ENCODE data around the gene ASB16. TPM values are rescaled to one million over a fixed set of nuclear protein-coding genes. Genes with fewer than 3 reads are reported as not detected.

Gene ASB16
- total and polyA plus RNA-seq, 2 donors: 0.14 TPM; not detected in 1

GRCh38 chr17:44223541-44224071, 53.1 kb downstream of the ASB16 start:
- H3K36me3 ChIP-seq (ENCODE audit: control insufficient read depth in 2 of 2, insufficient read depth in 2 of 2, low read length in 1 of 2): no peaks in the 10 kb centered on the region
- peaks cover 4 to 37% of the 10 kb centered on the region in 2 donors for H3K27me3 ChIP-seq (ENCODE audit: control insufficient read depth in 2 of 2, insufficient read depth in 1 of 2, low read length in 1 of 2)
- no peaks in the 10 kb centered on the region for H3K9me3 ChIP-seq (ENCODE audit: control insufficient read depth in 2 of 2, insufficient read depth in 1 of 2, low read length in 1 of 2)
- 91% methylated on average over 7 of the region's 7 CpGs for WGBS
- H3K27ac ChIP-seq (ENCODE audit: low read depth in 1 of 2, low read length in 1 of 2): no peak overlapping the region
- no peak for DNase-seq (ENCODE audit: low read depth in 6 of 9, low spot score in 9 of 9)
- H3K4me3 ChIP-seq (ENCODE audit: low read length in 2 of 2): no peak overlapping the region
- H3K4me1 ChIP-seq (ENCODE audit: control insufficient read depth in 2 of 2, insufficient read depth in 2 of 2, low read length in 2 of 2): peaks cover 5 to 20% of the 10 kb centered on the region in 2 donors

Other genes starting within 250 kb of the ASB16 start
- 0.33 TPM for gene PPY, start 228.2 kb upstream of the ASB16 start, total RNA-seq
- gene PPY, start 228.2 kb upstream of the ASB16 start, polyA plus RNA-seq: 0.71 TPM
- 0.57 TPM for gene PYY, start 216.8 kb upstream of the ASB16 start, total RNA-seq
- 6.8 TPM for gene PYY, start 216.8 kb upstream of the ASB16 start, polyA plus RNA-seq
- 1.3 TPM for gene NAGS, start 166.1 kb upstream of the ASB16 start, total RNA-seq
- 1.6 TPM for gene NAGS, start 166.1 kb upstream of the ASB16 start, polyA plus RNA-seq
- 28.7 TPM for gene TMEM101, start 155.7 kb upstream of the ASB16 start, total RNA-seq
- gene TMEM101, start 155.7 kb upstream of the ASB16 start, polyA plus RNA-seq: 23.8 TPM
- gene LSM12, start 104.0 kb upstream of the ASB16 start, total RNA-seq: 24.2 TPM
- gene LSM12, start 104.0 kb upstream of the ASB16 start, polyA plus RNA-seq: 31.3 TPM
- 13.7 TPM for gene G6PC3, start 100.0 kb upstream of the ASB16 start, total RNA-seq
- gene G6PC3, start 100.0 kb upstream of the ASB16 start, polyA plus RNA-seq: 30.2 TPM
- 17.0 TPM for gene HDAC5, start 47.1 kb upstream of the ASB16 start, total RNA-seq
- gene HDAC5, start 47.1 kb upstream of the ASB16 start, polyA plus RNA-seq: 34.4 TPM
- 3.2 TPM for gene HROB, start 28.8 kb upstream of the ASB16 start, total RNA-seq
- gene HROB, start 28.8 kb upstream of the ASB16 start, polyA plus RNA-seq: 0.94 TPM
- gene TMUB2, start 16.3 kb downstream of the ASB16 start, total RNA-seq: 21.4 TPM
- gene TMUB2, start 16.3 kb downstream of the ASB16 start, polyA plus RNA-seq: 57.6 TPM
- 36.3 TPM for gene ATXN7L3, start 29.2 kb downstream of the ASB16 start, total RNA-seq
- gene ATXN7L3, start 29.2 kb downstream of the ASB16 start, polyA plus RNA-seq: 53.3 TPM
- gene UBTF, start 49.0 kb downstream of the ASB16 start, total RNA-seq: 91.6 TPM
- 70.1 TPM for gene UBTF, start 49.0 kb downstream of the ASB16 start, polyA plus RNA-seq
- 6.9 TPM for gene SLC4A1, start 97.4 kb downstream of the ASB16 start, total RNA-seq
- gene SLC4A1, start 97.4 kb downstream of the ASB16 start, polyA plus RNA-seq: 0.37 TPM
- 0.99 TPM for gene RUNDC3A, start 137.9 kb downstream of the ASB16 start, total RNA-seq
- 4.9 TPM for gene RUNDC3A, start 137.9 kb downstream of the ASB16 start, polyA plus RNA-seq
- gene SLC25A39, start 154.1 kb downstream of the ASB16 start, total RNA-seq: 46.9 TPM
- gene SLC25A39, start 154.1 kb downstream of the ASB16 start, polyA plus RNA-seq: 93.8 TPM
- gene GRN, start 174.6 kb downstream of the ASB16 start, total RNA-seq: 74.8 TPM
- 93.0 TPM for gene GRN, start 174.6 kb downstream of the ASB16 start, polyA plus RNA-seq
- 1.4 TPM for gene FAM171A2, start 193.1 kb downstream of the ASB16 start, total RNA-seq
- gene FAM171A2, start 193.1 kb downstream of the ASB16 start, polyA plus RNA-seq: 0.39 TPM
- gene ITGA2B, start 218.9 kb downstream of the ASB16 start, total RNA-seq: 0.38 TPM
- 0.41 TPM for gene ITGA2B, start 218.9 kb downstream of the ASB16 start, polyA plus RNA-seq

Data from thymus (tissue), 11 donors.